ENCODE measurements around the gene NDUFS8. TPM values are rescaled to one million over a fixed set of nuclear protein-coding genes. Genes with fewer than 3 reads are reported as not detected.

Gene NDUFS8
- polyA plus RNA-seq, 3 donors, result 77.7 to 240 (median 115) TPM

- H3K27ac ChIP-seq (ENCODE audit: low read depth, low read length), result no peak overlapping the region
- WGBS, 3 donors, result 92 to 94% (median 92%) methylated on average over 16 to 21 of the region's 21 CpGs
These were observed 2.8 kb upstream of the NDUFS8 start for GRCh38 chr11:68027667-68028066.

- H3K27ac ChIP-seq (ENCODE audit: low read depth, low read length), result no peak overlapping the region
- WGBS, 3 donors, result 68 to 90% (median 71%) methylated on average over 12 of the region's 12 CpGs
These were observed 1.5 kb upstream of the NDUFS8 start for GRCh38 chr11:68028802-68029545.

- no peak overlapping the region for H3K27ac ChIP-seq (ENCODE audit: low read depth, low read length)
- 10 to 12% (median 11%) methylated on average over 10 of the region's 10 CpGs for WGBS, 3 donors
These were observed 623 bp downstream of the NDUFS8 start for GRCh38 chr11:68031144-68031464.

GRCh38 chr11:68032003-68032402 is 1.5 kb downstream of the NDUFS8 start:
- 74 to 81% (median 77%) methylated on average over 9 of the region's 9 CpGs for WGBS, 3 donors
- H3K27ac ChIP-seq (ENCODE audit: low read depth, low read length), result no peak overlapping the region

- WGBS, 3 donors, result 80 to 90% (median 90%) methylated on average over 28 to 29 of the region's 29 CpGs
- H3K27ac ChIP-seq (ENCODE audit: low read depth, low read length), result no peak overlapping the region
These were observed 2.7 kb downstream of the NDUFS8 start for GRCh38 chr11:68032997-68033707.

- WGBS, 3 donors, result 57 to 78% (median 62%) methylated on average over 12 of the region's 12 CpGs
- no peak overlapping the region for H3K27ac ChIP-seq (ENCODE audit: low read depth, low read length)
These were observed 3.2 kb downstream of the NDUFS8 start for GRCh38 chr11:68033708-68034045.

- no peak overlapping the region for H3K27ac ChIP-seq (ENCODE audit: low read depth, low read length)
- 88 to 91% (median 88%) methylated on average over 13 of the region's 13 CpGs for WGBS, 3 donors
These were observed 4.9 kb downstream of the NDUFS8 start for GRCh38 chr11:68035266-68035876.

- peak overlapping the region; percentile 48 for H3K27ac ChIP-seq (ENCODE audit: low read depth, low read length)
- 60 to 84% (median 66%) methylated on average over 27 of the region's 27 CpGs for WGBS, 3 donors
These were observed 5.7 kb downstream of the NDUFS8 start for GRCh38 chr11:68036141-68036716.

- WGBS, 3 donors, result 34 to 58% (median 39%) methylated on average over 14 of the region's 14 CpGs
These were observed 6.3 kb downstream of the NDUFS8 start for GRCh38 chr11:68036717-68037239.

GRCh38 chr11:68037411-68038225 is 7.1 kb downstream of the NDUFS8 start:
- 49 to 81% (median 74%) methylated on average over 20 of the region's 20 CpGs for WGBS, 3 donors
- peak overlapping the region; percentile 30 for H3K27ac ChIP-seq (ENCODE audit: low read depth, low read length)

More at GRCh38 chr11:68036717-68037239, 6.3 kb downstream of the NDUFS8 start:
- H3K27ac ChIP-seq (ENCODE audit: low read depth, low read length), result peak overlapping the region; percentile 48

GRCh38 chr11:68038226-68038717 is 7.8 kb downstream of the NDUFS8 start:
- peak overlapping the region; percentile 30 for H3K27ac ChIP-seq (ENCODE audit: low read depth, low read length)
- WGBS, 3 donors, result 10 to 47% (median 36%) methylated on average over 13 of the region's 13 CpGs

- H3K27ac ChIP-seq (ENCODE audit: low read depth, low read length), result peak within 1 kb of the TSS; percentile 84
- WGBS, 3 donors, result 3 to 5% (median 3%) methylated on average over 44 to 50 of the region's 51 CpGs
These were observed 8.4 kb downstream of the NDUFS8 start, which contains the start of gene TCIRG1 for GRCh38 chr11:68038718-68039525. Gene TCIRG1 (plus strand): TSS chr11:68039025. CDS start chr11:68041272, 2,247 bp downstream.

GRCh38 chr11:68039526-68040086 is 9.1 kb downstream of the NDUFS8 start:
- 14 to 19% (median 15%) methylated on average over 8 to 10 of the region's 10 CpGs for WGBS, 3 donors
- H3K27ac ChIP-seq (ENCODE audit: low read depth, low read length), result peak overlapping the region; percentile 84

- H3K27ac ChIP-seq (ENCODE audit: low read depth, low read length), result peak overlapping the region; percentile 84
- 2 to 8% (median 5%) methylated on average over 22 of the region's 22 CpGs for WGBS, 3 donors
These were observed 9.8 kb downstream of the NDUFS8 start for GRCh38 chr11:68040101-68040956.

GRCh38 chr11:68040957-68041591 is 10.6 kb downstream of the NDUFS8 start:
- peak overlapping the region; percentile 84 for H3K27ac ChIP-seq (ENCODE audit: low read depth, low read length)
- WGBS, 3 donors, result 42 to 82% (median 81%) methylated on average over 23 of the region's 23 CpGs

Measured in adipose tissue (tissue), 3 donors.